Stimulated activated naive B cell treated with anti-CD40 and anti-IgM and Interleukin-4, amounts not matched to agents 10 μg/mL and 1 μg/mL and 100 μg/mL, for 72 hours (primary cell): ENCODE results near the gene ATP5MK.
"Not testable (repeated sequence)": the region's sequence is repeated elsewhere in the genome, so short reads cannot be mapped to it uniquely, and the experiment has no call there.

Experiments used
- ATAC-seq, 2 donors: fragments of 150-1000 bp; cut with Tn5 transposase; replicated peaks; 2 replicates each; pipeline ENCODE4 v1.10.0; 2021; ENCODE audit warnings: moderate library complexity in 1 of 2
- DNase-seq: peaks from one replicate; pipeline ENCODE4 v3.0.0; 2021
- H3K27ac Mint-ChIP-seq: one replicate; pipeline ENCODE4 v1.8.0; 2022; ENCODE audit warnings: mild to moderate bottlenecking, mixed read lengths
- H3K27me3 Mint-ChIP-seq, 2 donors: one replicate each; pipeline ENCODE4 v1.8.0; 2022; ENCODE audit warnings: mixed read lengths in 2 of 2
- H3K36me3 Mint-ChIP-seq, 2 donors: one replicate each; pipeline ENCODE4 v1.8.0; 2022; ENCODE audit warnings: mixed read lengths in 2 of 2, mild to moderate bottlenecking in 1 of 2
- H3K4me1 Mint-ChIP-seq, 2 donors: one replicate each; pipeline ENCODE4 v1.8.0; 2022; ENCODE audit warnings: mixed read lengths in 2 of 2, mild to moderate bottlenecking in 1 of 2
- H3K4me3 Mint-ChIP-seq, 2 donors: one replicate each; pipeline ENCODE4 v1.8.0; 2022; ENCODE audit warnings: mild to moderate bottlenecking in 2 of 2, mixed read lengths in 2 of 2, moderate library complexity in 1 of 2
- H3K9me3 Mint-ChIP-seq, 2 donors: one replicate each; pipeline ENCODE4 v1.8.0; 2022; ENCODE audit warnings: mixed read lengths in 2 of 2, mild to moderate bottlenecking in 1 of 2

ATP5MK gene

GRCh38 chr10:103423748-103424147, 27.5 kb upstream of the ATP5MK start:
- H3K4me3 Mint-ChIP-seq: no peak overlapping the region
- no peak for ATAC-seq
- H3K27ac Mint-ChIP-seq: no peak overlapping the region
- no peak for DNase-seq
- H3K27me3 Mint-ChIP-seq: no peaks in the 10 kb centered on the region
- peaks cover 48 to 51% of the 10 kb centered on the region in 2 donors for H3K36me3 Mint-ChIP-seq
- no peaks in the 10 kb centered on the region for H3K9me3 Mint-ChIP-seq
- peaks cover 0 to 5% of the 10 kb centered on the region in 2 donors for H3K4me1 Mint-ChIP-seq

- peaks cover 60 to 69% of the 10 kb centered on the region in 2 donors for H3K36me3 Mint-ChIP-seq
- H3K27ac Mint-ChIP-seq: no peak overlapping the region
- no peaks in the 10 kb centered on the region for H3K9me3 Mint-ChIP-seq
- ATAC-seq (no peak), DNase-seq (no peak)
- H3K4me3 Mint-ChIP-seq: no peak overlapping the region
- peaks cover 0 to 2% of the 10 kb centered on the region in 2 donors for H3K4me1 Mint-ChIP-seq
- H3K27me3 Mint-ChIP-seq: no peaks in the 10 kb centered on the region
Measured at GRCh38 chr10:103419101-103419500, 22.8 kb upstream of the ATP5MK start.

- peaks cover 0 to 2% of the 10 kb centered on the region in 2 donors for H3K4me1 Mint-ChIP-seq
- H3K4me3 Mint-ChIP-seq: no peak overlapping the region
- H3K36me3 Mint-ChIP-seq: peaks cover 54 to 68% of the 10 kb centered on the region in 2 donors
- no peak for ATAC-seq
- H3K9me3 Mint-ChIP-seq: no peaks in the 10 kb centered on the region
- no peaks in the 10 kb centered on the region for H3K27me3 Mint-ChIP-seq
- H3K27ac Mint-ChIP-seq: no peak overlapping the region
- DNase-seq: no peak
Measured at GRCh38 chr10:103417601-103418000, 21.3 kb upstream of the ATP5MK start.

- H3K9me3 Mint-ChIP-seq, ATAC-seq, H3K27me3 Mint-ChIP-seq, H3K4me3 Mint-ChIP-seq, H3K4me1 Mint-ChIP-seq, H3K27ac Mint-ChIP-seq, DNase-seq: not testable (repeated sequence)
- peaks cover 54 to 65% of the 10 kb centered on the region in 2 donors for H3K36me3 Mint-ChIP-seq
Measured at GRCh38 chr10:103417148-103417469, 20.8 kb upstream of the ATP5MK start.

GRCh38 chr10:103416436-103417147, 20.3 kb upstream of the ATP5MK start:
- H3K27me3 Mint-ChIP-seq: no peaks in the 10 kb centered on the region
- no peaks in the 10 kb centered on the region for H3K9me3 Mint-ChIP-seq
- H3K4me3 Mint-ChIP-seq: no peak overlapping the region
- no peak overlapping the region for H3K27ac Mint-ChIP-seq
- DNase-seq (peak; percentile 6), ATAC-seq (peak; percentile 45 to 52)
- peaks cover 0 to 2% of the 10 kb centered on the region in 2 donors for H3K4me1 Mint-ChIP-seq
- peaks cover 54 to 65% of the 10 kb centered on the region in 2 donors for H3K36me3 Mint-ChIP-seq

- ATAC-seq (no peak), DNase-seq (no peak)
- Mint-ChIP-seq H3K4me3 (no peak overlapping the region), H3K9me3 (no peaks in the 10 kb centered on the region), H3K27ac (no peak overlapping the region), H3K27me3 (no peaks in the 10 kb centered on the region), H3K36me3 (peaks cover 46 to 60% of the 10 kb centered on the region in 2 donors), H3K4me1 (peaks cover 0 to 2% of the 10 kb centered on the region in 2 donors)
Measured at GRCh38 chr10:103415581-103415980, 19.3 kb upstream of the ATP5MK start.

GRCh38 chr10:103413564-103413963, 17.3 kb upstream of the ATP5MK start:
- Mint-ChIP-seq H3K9me3 (no peaks in the 10 kb centered on the region), H3K4me1 (peaks cover 0 to 2% of the 10 kb centered on the region in 2 donors), H3K27ac (no peak overlapping the region), H3K36me3 (peaks cover 47 to 70% of the 10 kb centered on the region in 2 donors), H3K4me3 (no peak overlapping the region), H3K27me3 (no peaks in the 10 kb centered on the region)
- ATAC-seq (no peak), DNase-seq (no peak)

DNA sequence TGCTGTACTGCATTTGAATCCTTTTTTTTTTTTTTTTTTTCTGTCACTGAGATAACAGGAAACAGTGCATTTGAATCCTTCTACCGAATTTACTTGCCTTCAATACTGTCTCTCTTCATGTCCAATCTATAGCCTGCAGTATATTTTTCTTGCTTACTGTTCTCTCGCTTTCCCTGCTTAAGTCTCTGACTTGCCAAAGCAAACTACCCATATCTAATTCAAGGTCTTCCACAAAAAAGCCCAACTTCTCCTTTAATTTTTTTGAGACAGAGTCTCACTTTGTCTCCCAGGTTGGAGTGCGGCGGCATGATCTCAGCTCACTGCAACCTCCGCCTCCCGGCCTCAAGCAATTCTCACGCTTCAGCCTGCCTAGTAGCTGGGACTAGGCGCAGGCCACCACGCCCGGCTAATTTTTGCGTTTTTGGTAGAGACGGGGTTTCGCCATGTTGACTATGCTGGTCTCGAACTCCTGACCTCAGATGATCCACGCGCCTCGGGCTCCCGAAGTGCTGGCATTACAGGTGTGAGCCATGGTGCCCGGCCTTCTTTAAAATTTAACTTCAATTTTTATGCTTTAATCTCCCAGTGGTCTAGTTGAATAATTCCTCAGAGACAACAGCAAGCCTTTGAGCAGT, 1.0 kb upstream of the ATP5MK start:
- H3K27ac Mint-ChIP-seq: peak overlapping the region; percentile 98
- H3K4me3 Mint-ChIP-seq: peak overlapping the region; percentile 88 to 99
- no peaks in the 10 kb centered on the region for H3K9me3 Mint-ChIP-seq
- no peaks in the 10 kb centered on the region for H3K27me3 Mint-ChIP-seq
- DNase-seq (no peak), ATAC-seq (no peak)
- peaks cover 24 to 45% of the 10 kb centered on the region in 2 donors for H3K4me1 Mint-ChIP-seq
- H3K36me3 Mint-ChIP-seq: peaks cover 26 to 51% of the 10 kb centered on the region in 2 donors

DNA sequence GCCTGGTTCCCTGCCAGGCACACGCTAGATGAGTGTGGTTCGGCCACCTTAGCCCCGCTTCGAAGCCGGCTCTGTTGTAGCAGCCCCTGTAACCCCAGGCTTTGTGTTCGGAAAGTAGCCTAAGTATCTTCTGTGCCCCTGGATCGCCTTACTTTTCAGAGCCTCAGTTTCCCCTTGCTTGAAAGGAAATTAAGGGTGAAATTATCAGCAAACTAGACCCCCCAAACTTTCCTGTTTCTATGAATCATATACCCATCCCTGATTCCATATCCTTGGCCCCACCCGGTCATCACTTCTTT, 463 bp upstream of the ATP5MK start:
- Mint-ChIP-seq H3K36me3 (peaks cover 21 to 51% of the 10 kb centered on the region in 2 donors), H3K27me3 (no peaks in the 10 kb centered on the region), H3K9me3 (no peaks in the 10 kb centered on the region), H3K27ac (peak overlapping the region; percentile 98), H3K4me1 (peaks cover 24 to 45% of the 10 kb centered on the region in 2 donors), H3K4me3 (peak overlapping the region; percentile 88 to 99)
- no peak for ATAC-seq
- DNase-seq: no peak

- Mint-ChIP-seq H3K4me1 (peaks cover 24 to 45% of the 10 kb centered on the region in 2 donors), H3K27ac (peak overlapping the region; percentile 98)
- DNase-seq: no peak
Measured at GRCh38 chr10:103395754-103396066, 565 bp downstream of the ATP5MK start.

DNA sequence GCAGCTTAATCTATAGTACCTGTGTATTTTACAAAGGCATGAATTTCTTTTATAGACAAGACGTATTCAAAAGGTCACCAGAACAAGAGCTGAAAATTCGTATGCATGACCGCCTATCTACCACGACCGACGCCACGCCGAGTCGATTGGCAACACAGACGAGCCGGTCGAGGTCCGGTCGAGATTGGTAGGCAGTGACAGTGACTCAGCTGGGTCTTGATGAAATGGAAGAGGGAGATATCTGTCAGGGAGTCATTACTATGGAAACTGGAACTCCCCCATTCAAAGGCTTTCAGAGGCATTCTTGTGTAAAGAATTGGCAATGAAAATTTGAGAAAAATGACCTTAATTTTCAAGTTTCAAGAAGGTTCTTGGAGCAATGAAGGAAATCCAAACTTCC, 2.1 kb downstream of the ATP5MK start:
- H3K4me1 Mint-ChIP-seq: peaks cover 22 to 45% of the 10 kb centered on the region in 2 donors
- no peak overlapping the region for H3K27ac Mint-ChIP-seq
- H3K36me3 Mint-ChIP-seq: peaks cover 18 to 38% of the 10 kb centered on the region in 2 donors

More at GRCh38 chr10:103395754-103396066, 565 bp downstream of the ATP5MK start:
- ATAC-seq: no peak
- peaks cover 20 to 45% of the 10 kb centered on the region in 2 donors for H3K36me3 Mint-ChIP-seq
- peak overlapping the region; percentile 88 to 99 for H3K4me3 Mint-ChIP-seq
- no peaks in the 10 kb centered on the region for H3K9me3 Mint-ChIP-seq
- H3K27me3 Mint-ChIP-seq: no peaks in the 10 kb centered on the region

GRCh38 chr10:103382769-103383168, 13.5 kb downstream of the ATP5MK start:
- Mint-ChIP-seq H3K4me1 (peaks cover 0 to 3% of the 10 kb centered on the region in 2 donors), H3K9me3 (no peaks in the 10 kb centered on the region), H3K27me3 (no peaks in the 10 kb centered on the region), H3K4me3 (no peak overlapping the region), H3K36me3 (peaks cover 16% of the 10 kb centered on the region in 2 donors), H3K27ac (peak overlapping the region; percentile 42)
- peak; percentile 76 to 85 for ATAC-seq
- no peak for DNase-seq

More for the DNA sequence above, 2.1 kb downstream of the ATP5MK start:
- Mint-ChIP-seq H3K4me3 (peak overlapping the region; percentile 47 to 71), H3K9me3 (no peaks in the 10 kb centered on the region), H3K27me3 (no peaks in the 10 kb centered on the region)
- ATAC-seq (no peak), DNase-seq (no peak)

DNA sequence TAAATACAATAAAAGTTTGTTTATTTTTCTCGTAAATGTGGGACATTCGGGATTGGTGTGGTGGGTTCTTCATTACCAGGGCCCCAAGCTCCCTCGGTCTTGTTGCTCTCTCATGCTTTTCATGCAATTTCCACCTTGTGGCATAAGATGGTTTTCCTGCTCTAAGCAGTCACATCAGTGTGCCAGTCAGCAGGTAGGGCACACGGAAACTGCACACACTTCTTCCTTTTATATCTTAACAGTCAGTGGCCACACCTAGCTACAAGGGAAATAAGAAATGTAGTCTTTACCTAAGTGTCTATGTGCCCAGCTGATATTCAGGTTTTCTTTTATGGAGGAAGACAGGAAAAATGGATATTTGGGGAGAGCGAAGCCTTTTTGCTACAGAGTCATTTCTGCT, 22.0 kb downstream of the ATP5MK start:
- no peak overlapping the region for H3K27ac Mint-ChIP-seq
- no peak for DNase-seq
- no peak for ATAC-seq
- no peaks in the 10 kb centered on the region for H3K27me3 Mint-ChIP-seq
- peaks cover 22 to 23% of the 10 kb centered on the region in 2 donors for H3K36me3 Mint-ChIP-seq
- H3K9me3 Mint-ChIP-seq: no peaks in the 10 kb centered on the region
- no peak overlapping the region for H3K4me3 Mint-ChIP-seq
- H3K4me1 Mint-ChIP-seq: peaks cover 0 to 2% of the 10 kb centered on the region in 2 donors

DNA sequence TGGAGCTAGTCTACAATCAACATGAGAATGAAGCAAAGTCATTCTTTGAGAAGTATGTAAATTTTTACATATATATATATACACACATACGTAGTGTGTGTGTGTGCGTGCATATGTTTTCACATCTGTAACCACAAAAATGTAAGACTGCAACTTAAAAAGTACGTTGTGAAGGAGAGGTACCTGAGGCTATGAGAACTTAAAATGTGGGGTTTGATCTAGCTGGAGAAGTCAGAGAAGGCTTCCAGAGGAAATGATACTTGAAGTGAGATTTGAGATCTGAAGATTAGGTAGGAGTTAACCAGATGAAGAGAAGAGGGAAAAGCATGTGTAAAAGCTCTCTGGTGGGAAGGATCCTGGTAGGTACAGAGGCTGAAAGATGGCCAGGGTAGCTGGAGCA, 22.7 kb downstream of the ATP5MK start:
- Mint-ChIP-seq H3K4me3 (no peak overlapping the region), H3K4me1 (peaks cover 0 to 3% of the 10 kb centered on the region in 2 donors), H3K27me3 (no peaks in the 10 kb centered on the region), H3K9me3 (no peaks in the 10 kb centered on the region), H3K36me3 (peaks cover 20 to 22% of the 10 kb centered on the region in 2 donors), H3K27ac (no peak overlapping the region)
- no peak for ATAC-seq
- DNase-seq: no peak
